Fibroblast of skin of abdomen (primary cell): ENCODE results near the gene PRPF6. TPM values are rescaled to one million over a fixed set of nuclear protein-coding genes. Genes with fewer than 3 reads are reported as not detected.

Source experiments
- DNase-seq: peaks from one replicate; pipeline ENCODE4 v3.0.0-alpha.2; 2013
- polyA plus RNA-seq, 2 experiments: library from polyadenylated mRNA; unstranded; fragments of 120-200 nt; gene quantifications; one replicate each; pipeline ENCODE4 v1.2.1, GENCODE V29; 2013; ENCODE audit not compliant: insufficient read length in 2 of 2

PRPF6 gene
- polyA plus RNA-seq (2013, experiment 1 of 2; ENCODE audit: insufficient read length) = 58.5 TPM
- 59.4 TPM for polyA plus RNA-seq (2013, experiment 2 of 2; ENCODE audit: insufficient read length)

- peak; percentile 95 for DNase-seq
Measured at GRCh38 chr20:63980806-63981728, at the start of gene PRPF6. Gene PRPF6 (plus strand): TSS chr20:63981132. CDS start chr20:63981246, 114 bp downstream.

GRCh38 chr20:63931735-63932134 is 49.2 kb upstream of the PRPF6 start:
- no peak for DNase-seq

GRCh38 chr20:63932606-63933160 is 48.2 kb upstream of the PRPF6 start:
- DNase-seq = no peak

GRCh38 chr20:63933646-63934045 is 47.3 kb upstream of the PRPF6 start:
- DNase-seq = no peak

GRCh38 chr20:63934271-63935068 is 46.5 kb upstream of the PRPF6 start:
- no peak for DNase-seq

GRCh38 chr20:63935447-63935846 is 45.5 kb upstream of the PRPF6 start:
- DNase-seq = no peak

- no peak for DNase-seq
Measured at GRCh38 chr20:63937596-63937995, 43.3 kb upstream of the PRPF6 start.

- no peak for DNase-seq
Measured at GRCh38 chr20:63939061-63939935, 41.6 kb upstream of the PRPF6 start.

GRCh38 chr20:63940071-63940471 is 40.9 kb upstream of the PRPF6 start:
- no peak for DNase-seq

GRCh38 chr20:63940472-63941266 is 40.3 kb upstream of the PRPF6 start:
- no peak for DNase-seq

- no peak for DNase-seq
Measured at GRCh38 chr20:63941282-63942081, 39.5 kb upstream of the PRPF6 start.

- no peak for DNase-seq
Measured at GRCh38 chr20:63942250-63942951, 38.5 kb upstream of the PRPF6 start.

- DNase-seq = no peak
Measured at GRCh38 chr20:63942969-63943807, 37.7 kb upstream of the PRPF6 start.

- DNase-seq = no peak
Measured at GRCh38 chr20:63943808-63944077, 37.2 kb upstream of the PRPF6 start.

GRCh38 chr20:63944078-63944941 is 36.6 kb upstream of the PRPF6 start:
- DNase-seq = no peak

GRCh38 chr20:63945031-63945658 is 35.8 kb upstream of the PRPF6 start:
- DNase-seq = no peak
